Measurements from ENCODE around the gene BCAS1.
A peak's percentile ranks its signal among the peaks of the same experiment; 100 is the strongest.

Gene BCAS1

DNA sequence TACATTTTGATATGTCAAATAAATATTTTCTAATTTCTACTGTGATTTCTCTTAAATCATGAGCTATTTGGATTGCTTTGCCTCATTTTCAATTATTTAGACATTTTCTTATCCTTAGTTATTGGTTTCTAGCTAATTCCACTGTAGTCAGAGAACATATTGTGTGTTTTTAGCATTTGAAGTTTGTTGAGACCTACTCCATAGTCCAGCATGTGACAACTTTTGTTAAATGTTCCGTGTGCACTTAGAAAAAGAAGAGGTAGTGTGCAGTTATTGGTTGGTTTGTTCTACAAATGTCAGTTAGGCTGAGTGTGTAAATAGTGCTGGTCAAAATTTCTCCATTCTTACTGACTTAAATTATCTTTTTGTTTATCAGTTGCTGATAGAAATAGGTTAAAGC lies 138.8 kb downstream of the BCAS1 start:
- no peak for DNase-seq (ENCODE audit: extremely low read depth, insufficient read length)
- H3K36me3 ChIP-seq (ENCODE audit: control insufficient read depth, insufficient read depth, low read length), result no peaks in the 10 kb centered on the region
- no peak overlapping the region for H3K4me3 ChIP-seq (replicated peaks; ENCODE audit: low read depth, low read length)
- TF ChIP-seq CTCF (IDR thresholded peaks at IDR 0.05; ENCODE audit: insufficient read depth, low read length, poor library complexity, severe bottlenecking), result no peak
- H3K27me3 ChIP-seq (replicated peaks; ENCODE audit: control insufficient read depth, insufficient read depth, low read length), result no peaks in the 10 kb centered on the region

DNA sequence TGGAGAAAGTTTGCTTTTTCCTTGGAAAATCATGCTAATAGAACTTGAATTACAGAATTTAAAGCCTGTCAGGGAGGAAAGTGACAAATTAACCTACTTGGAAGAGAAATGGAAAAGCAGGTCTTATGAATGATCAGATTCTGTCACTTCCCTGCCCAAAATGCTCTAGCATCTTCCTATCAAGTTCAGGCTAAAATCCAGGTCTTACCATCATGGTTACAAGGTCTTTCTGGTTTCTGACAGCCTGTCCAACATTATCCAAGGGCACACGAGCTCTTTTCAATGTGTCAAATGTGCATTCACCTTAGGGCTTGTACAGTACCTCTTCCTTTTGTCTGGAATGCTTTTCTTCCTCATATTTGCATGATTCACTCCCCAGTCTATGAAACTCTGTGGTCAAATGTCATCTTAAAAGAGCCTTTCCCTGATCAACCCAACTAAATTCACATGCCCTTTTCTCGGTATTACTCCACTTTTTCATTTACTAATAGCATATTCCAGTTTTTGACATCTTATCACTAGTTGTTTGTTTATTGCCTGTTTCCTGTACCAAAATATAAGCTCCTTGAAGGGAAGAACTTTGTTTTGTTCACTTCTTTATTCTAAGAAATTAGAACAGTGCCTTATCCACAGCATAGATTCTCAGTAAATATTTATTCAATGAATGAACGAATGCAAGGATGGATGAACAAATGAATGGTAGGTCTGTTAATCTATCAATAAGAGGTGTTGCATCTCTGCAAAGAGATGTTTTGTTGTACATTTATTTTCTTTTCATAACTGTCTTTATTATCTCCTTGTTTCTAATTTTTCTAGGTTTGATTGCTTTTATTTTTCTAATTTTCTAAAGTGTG lies 139.5 kb downstream of the BCAS1 start:
- Histone ChIP-seq H3K36me3 (ENCODE audit: control insufficient read depth, insufficient read depth, low read length) (no peaks in the 10 kb centered on the region), H3K4me3 (replicated peaks; ENCODE audit: low read depth, low read length) (no peak overlapping the region), H3K27me3 (replicated peaks; ENCODE audit: control insufficient read depth, insufficient read depth, low read length) (no peaks in the 10 kb centered on the region)
- DNase-seq (ENCODE audit: extremely low read depth, insufficient read length), result no peak
- TF ChIP-seq CTCF (IDR thresholded peaks at IDR 0.05; ENCODE audit: insufficient read depth, low read length, poor library complexity, severe bottlenecking), result no peak

GRCh38 chr20:53929974-53930650 lies 140.3 kb downstream of the BCAS1 start:
- no peaks in the 10 kb centered on the region for H3K36me3 ChIP-seq (ENCODE audit: control insufficient read depth, insufficient read depth, low read length)
- TF ChIP-seq CTCF (IDR thresholded peaks at IDR 0.05; ENCODE audit: insufficient read depth, low read length, poor library complexity, severe bottlenecking), result no peak
- DNase-seq (ENCODE audit: extremely low read depth, insufficient read length), result peak; percentile 59
- H3K27me3 ChIP-seq (replicated peaks; ENCODE audit: control insufficient read depth, insufficient read depth, low read length), result no peaks in the 10 kb centered on the region
- H3K4me3 ChIP-seq (replicated peaks; ENCODE audit: low read depth, low read length), result no peak overlapping the region

GRCh38 chr20:53929399-53929798 lies 141.0 kb downstream of the BCAS1 start:
- no peaks in the 10 kb centered on the region for H3K36me3 ChIP-seq (ENCODE audit: control insufficient read depth, insufficient read depth, low read length)
- no peak overlapping the region for H3K4me3 ChIP-seq (replicated peaks; ENCODE audit: low read depth, low read length)
- TF ChIP-seq CTCF (IDR thresholded peaks at IDR 0.05; ENCODE audit: insufficient read depth, low read length, poor library complexity, severe bottlenecking), result no peak
- no peak for DNase-seq (ENCODE audit: extremely low read depth, insufficient read length)
- H3K27me3 ChIP-seq (replicated peaks; ENCODE audit: control insufficient read depth, insufficient read depth, low read length), result no peaks in the 10 kb centered on the region

- no peak for TF ChIP-seq CTCF (IDR thresholded peaks at IDR 0.05; ENCODE audit: insufficient read depth, low read length, poor library complexity, severe bottlenecking)
- H3K4me3 ChIP-seq (replicated peaks; ENCODE audit: low read depth, low read length), result no peak overlapping the region
- no peaks in the 10 kb centered on the region for H3K27me3 ChIP-seq (replicated peaks; ENCODE audit: control insufficient read depth, insufficient read depth, low read length)
- no peak for DNase-seq (ENCODE audit: extremely low read depth, insufficient read length)
- H3K36me3 ChIP-seq (ENCODE audit: control insufficient read depth, insufficient read depth, low read length), result no peaks in the 10 kb centered on the region
Observed at GRCh38 chr20:53927990-53928389, 142.4 kb downstream of the BCAS1 start.
